GM21528 (cell line): Measurements from ENCODE around the gene FREM1.

ENCODE experiments used
- ATAC-seq: cut with Tn5 transposase; IDR thresholded peaks from one replicate; pipeline ENCODE4 v1.9.1; 2021; ENCODE audit warnings: mild to moderate bottlenecking, moderate library complexity; ENCODE audit not compliant: unreplicated experiment, low FRiP score

The FREM1 gene

GRCh38 chr9:14911046-14911445 lies 818 bp upstream of the FREM1 start:
- no peak for ATAC-seq

GRCh38 chr9:14909601-14909960 lies 647 bp downstream of the FREM1 start:
- ATAC-seq: no peak

GRCh38 chr9:14909181-14909580 lies 1.0 kb downstream of the FREM1 start:
- no peak for ATAC-seq

- no peak for ATAC-seq
These were observed 1.7 kb downstream of the FREM1 start for GRCh38 chr9:14908295-14909180.

GRCh38 chr9:14907696-14908095 lies 2.5 kb downstream of the FREM1 start:
- ATAC-seq: no peak

- ATAC-seq: no peak
These were observed 2.9 kb downstream of the FREM1 start for GRCh38 chr9:14907360-14907685.

GRCh38 chr9:14906644-14907359 lies 3.4 kb downstream of the FREM1 start:
- ATAC-seq: no peak

- ATAC-seq: no peak
These were observed 4.2 kb downstream of the FREM1 start for GRCh38 chr9:14906000-14906399.

- no peak for ATAC-seq
These were observed 7.2 kb downstream of the FREM1 start for GRCh38 chr9:14903040-14903439.

- ATAC-seq: no peak
These were observed 7.7 kb downstream of the FREM1 start for GRCh38 chr9:14902561-14902960.

GRCh38 chr9:14899815-14900193 lies 10.4 kb downstream of the FREM1 start:
- ATAC-seq: no peak

- ATAC-seq: no peak
These were observed 11.0 kb downstream of the FREM1 start for GRCh38 chr9:14899042-14899814.

- no peak for ATAC-seq
These were observed 14.4 kb downstream of the FREM1 start for GRCh38 chr9:14895806-14896205.

GRCh38 chr9:14893280-14893679 lies 16.9 kb downstream of the FREM1 start:
- ATAC-seq: no peak

GRCh38 chr9:14891332-14891731 lies 18.9 kb downstream of the FREM1 start:
- no peak for ATAC-seq

GRCh38 chr9:14889451-14889850 lies 20.8 kb downstream of the FREM1 start:
- ATAC-seq: no peak

GRCh38 chr9:14888875-14889274 lies 21.4 kb downstream of the FREM1 start:
- ATAC-seq: no peak

- no peak for ATAC-seq
These were observed 22.0 kb downstream of the FREM1 start for GRCh38 chr9:14888272-14888671.

GRCh38 chr9:14887149-14887548 lies 23.1 kb downstream of the FREM1 start:
- no peak for ATAC-seq

GRCh38 chr9:14883310-14883944 lies 26.8 kb downstream of the FREM1 start:
- ATAC-seq: no peak

GRCh38 chr9:14882090-14882489 lies 28.1 kb downstream of the FREM1 start:
- ATAC-seq: no peak
